B cell (primary cell): ENCODE results near the gene CATSPERZ. TPM values are rescaled to one million over a fixed set of nuclear protein-coding genes. Genes with fewer than 3 reads are reported as not detected.

Experiments
- ATAC-seq: fragments of 200-7000 bp; cut with Tn5 transposase; one replicate; pipeline ENCODE4 v1.10.0; 2021; ENCODE audit warnings: low read depth, mild to moderate bottlenecking, moderate number of reproducible peaks, moderate library complexity
- CTCF ChIA-PET: fragments of 350-600 bp; sonication (Branson Sonifier 250); formaldehyde crosslinking; loops from one replicate; lab custom pipeline; 2021; ENCODE audit warnings: antibody characterized with exemption, inconsistent platforms; lab: Charles Lee
- POLR2A ChIA-PET: fragments of 350-600 bp; sonication (Branson Sonifier 250); formaldehyde crosslinking; loops from one replicate; lab custom pipeline; 2021; ENCODE audit warnings: antibody characterized with exemption; lab: Charles Lee
- DNase-seq: peaks from one replicate; pipeline ENCODE4 v3.0.0; 2013
- H2AFZ ChIP-seq: 2 replicates; pipeline ENCODE4 v1.6.1; 2012; ENCODE audit warnings: mild to moderate bottlenecking, low read depth, low read length; ENCODE audit not compliant: insufficient read depth, poor library complexity, severe bottlenecking
- H3K27ac ChIP-seq, 2 donors: 1 replicate in 1 of 2; 2 replicates in 1 of 2; pipeline ENCODE4 v1.5.1; 2012 to 2013; ENCODE audit warnings: low read length in 2 of 2, mild to moderate bottlenecking in 2 of 2, moderate library complexity in 1 of 2
- H3K27me3 ChIP-seq, 4 experiments: fragments of 200-600 bp in 1 of 4; sonication (generic) in 1 of 4; replicated peaks in 1 of 4; 1 replicate in 2 of 4; 2 replicates in 2 of 4; pipeline versions ENCODE4 v1.6.1 to v1.7.0; 2013 to 2016; ENCODE audit warnings: low read length in 3 of 4, mild to moderate bottlenecking in 2 of 4, mixed read lengths in 1 of 4, moderate library complexity in 1 of 4; ENCODE audit not compliant: insufficient read depth in 4 of 4, control insufficient read depth in 3 of 4; ENCODE audit errors: control extremely low read depth in 1 of 4
- H3K36me3 ChIP-seq, 2 experiments: replicated peaks in 1 of 2; 1 replicate in 1 of 2; 2 replicates in 1 of 2; pipeline versions ENCODE4 v1.6.1 to v1.7.1; 2013; ENCODE audit warnings: low read length in 1 of 2; ENCODE audit not compliant: insufficient read depth in 2 of 2, control insufficient read depth in 1 of 2; ENCODE audit errors: control extremely low read depth in 1 of 2, extremely low read depth in 1 of 2
- H3K4me1 ChIP-seq, 2 donors: fragments of 200-600 bp in 1 of 2; sonication (generic) in 1 of 2; 1 replicate in 1 of 2; 2 replicates in 1 of 2; pipeline versions ENCODE4 v1.5.1 to v1.6.1; 2013 to 2017; ENCODE audit warnings: low read length in 2 of 2; ENCODE audit not compliant: control insufficient read depth in 2 of 2, insufficient read depth in 2 of 2
- H3K4me2 ChIP-seq: replicated peaks from 2 replicates; pipeline ENCODE3; 2012; ENCODE audit warnings: mild to moderate bottlenecking, low read depth, low read length; ENCODE audit not compliant: poor library complexity, severe bottlenecking
- H3K4me3 ChIP-seq, 5 experiments: fragments of 200-600 bp in 1 of 5; sonication (generic) in 1 of 5; 1 replicate in 3 of 5; 2 replicates in 2 of 5; pipeline versions ENCODE4 v1.5.1 to v1.7.0; 2011 to 2016; ENCODE audit warnings: low read length in 4 of 5, mild to moderate bottlenecking in 4 of 5, low read depth in 2 of 5, control low read depth in 1 of 5, moderate library complexity in 1 of 5; ENCODE audit not compliant: insufficient read depth in 1 of 5; ENCODE audit errors: control extremely low read depth in 1 of 5, extremely low read depth in 1 of 5
- H3K79me2 ChIP-seq: fragments of 200-600 bp; sonication (generic); one replicate; pipeline ENCODE4 v1.6.0; 2016; ENCODE audit warnings: low read length; ENCODE audit not compliant: control insufficient read depth, insufficient read depth
- H3K9ac ChIP-seq: fragments of 200-600 bp; sonication (generic); 2 replicates; pipeline ENCODE4 v1.6.1; 2017; ENCODE audit warnings: mild to moderate bottlenecking, low read length, moderate library complexity
- H3K9me3 ChIP-seq, 3 donors: one replicate each; pipeline versions ENCODE4 v1.6.1 to v1.7.1; 2013; ENCODE audit warnings: low read length in 2 of 3; ENCODE audit not compliant: control insufficient read depth in 2 of 3, insufficient read depth in 1 of 3; ENCODE audit errors: control extremely low read depth in 1 of 3
- H4K20me1 ChIP-seq: 2 replicates; pipeline ENCODE4 v1.6.0; 2012; ENCODE audit warnings: mild to moderate bottlenecking, low read length; ENCODE audit not compliant: insufficient read depth, control insufficient read depth, poor library complexity, severe bottlenecking
- H3K27ac Mint-ChIP-seq: one replicate; pipeline ENCODE4 v1.8.0; 2021; ENCODE audit warnings: mixed read lengths
- H3K27me3 Mint-ChIP-seq: one replicate; pipeline ENCODE4 v1.8.0; 2021; ENCODE audit warnings: mixed read lengths
- H3K4me1 Mint-ChIP-seq: one replicate; pipeline ENCODE4 v1.8.0; 2021; ENCODE audit warnings: mixed read lengths
- H3K4me3 Mint-ChIP-seq: one replicate; pipeline ENCODE4 v1.8.0; 2021; ENCODE audit warnings: mixed read lengths
- H3K9me3 Mint-ChIP-seq: one replicate; pipeline ENCODE4 v1.8.0; 2022; ENCODE audit warnings: mixed read lengths; ENCODE audit not compliant: insufficient read depth
- EZH2 ChIP-seq: IDR thresholded peaks from 2 replicates; pipeline ENCODE4 v1.6.1; 2012; ENCODE audit warnings: borderline replicate concordance, low read depth, mild to moderate bottlenecking, moderate library complexity, low read length; ENCODE audit not compliant: insufficient read depth, poor library complexity, severe bottlenecking
- WGBS: methylation state at CpG from one replicate; pipeline ENCODE4 v1.1.5; 2013; ENCODE audit warnings: missing lambda C conversion rate; ENCODE audit not compliant: insufficient coverage; 5-methylcytosine and 5-hydroxymethylcytosine counted together
- intact Hi-C: fragments of 100-400 bp; cut with micrococcal nuclease; formaldehyde crosslinking; loops from one replicate; pipeline ENCODE4 v1.10.0; 2022
- polyA plus RNA-seq: library from polyadenylated mRNA; depleted of rRNA; stranded (reverse); fragments of >200 nt; gene quantifications from 2 replicates; pipeline ENCODE4 v1.2.3, GENCODE V29; 2012
- total RNA-seq, 2 donors: library from RNA; stranded (reverse); fragments of 120-200 nt in 1 of 2; gene quantifications; 1 replicate in 1 of 2; 2 replicates in 1 of 2; pipeline versions ENCODE4 v1.2.3 to v1.2.4, GENCODE V29; 2013 to 2022
- TF ChIP-seq, protein P1 (sequence below): fragments of 200-600 bp; IDR thresholded peaks from one replicate; pipeline ENCODE4 v1.8.0; 2022; ENCODE audit warnings: antibody characterized with exemption, mild to moderate bottlenecking

The CATSPERZ gene
- total and polyA plus RNA-seq, 2 donors (not counting 1 experiment from before 2014, with no cell fraction given): 0.39 TPM; not detected in 1

DNA sequence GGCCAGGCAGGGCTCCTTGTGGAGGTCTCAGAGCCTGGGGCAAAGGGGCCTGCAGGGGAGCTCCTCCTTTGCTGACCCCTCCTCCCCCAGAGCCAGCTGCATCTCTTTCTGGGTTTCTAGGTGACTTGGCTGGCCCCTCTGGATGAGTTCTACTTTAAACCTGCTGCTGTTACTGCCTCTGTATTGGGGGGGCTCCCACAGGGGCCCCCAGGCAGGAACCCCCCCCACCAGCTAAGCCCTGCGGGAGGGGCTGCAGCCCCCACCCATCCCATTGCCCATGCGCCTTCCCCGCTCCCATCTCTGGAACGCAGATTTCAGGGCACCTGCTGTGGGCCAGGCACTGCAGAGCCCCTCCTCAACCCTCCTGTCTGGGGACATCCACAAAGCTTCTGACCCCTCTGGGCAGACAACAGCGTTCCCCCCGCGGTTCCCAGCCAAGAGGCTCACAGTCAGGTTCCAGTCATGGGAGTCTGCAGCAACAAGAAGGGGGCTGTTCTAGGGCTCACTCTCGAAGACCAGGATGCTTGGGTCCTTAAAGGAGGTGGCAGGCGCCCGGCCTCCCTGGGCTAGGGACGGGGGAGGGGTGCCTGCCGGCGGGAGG is 49.6 kb upstream of the CATSPERZ start:
- DNase-seq (no peak), ATAC-seq (no peak)
- Mint-ChIP-seq H3K27ac (peak overlapping the region; percentile 26), H3K9me3 (no peaks in the 10 kb centered on the region), H3K27me3 (no peaks in the 10 kb centered on the region), H3K4me1 (peaks cover 28% of the 10 kb centered on the region), H3K4me3 (peak overlapping the region; percentile 89)
- Histone ChIP-seq H3K4me2 (peak overlapping the region; percentile 90), H3K79me2 (peaks cover 4% of the 10 kb centered on the region), H3K27ac (no peak overlapping the region), H2AFZ (peak overlapping the region; percentile 82), H3K27me3 (no peaks in the 10 kb centered on the region), H3K9ac (peak overlapping the region; percentile 53), H3K9me3 (no peaks in the 10 kb centered on the region), H3K36me3 (no peaks in the 10 kb centered on the region), H4K20me1 (no peaks in the 10 kb centered on the region), H3K4me3 (peak overlapping the region in 4 of 5 experiments; percentile 41 to 87 (median 50)), H3K4me1 (peaks cover 19 to 43% of the 10 kb centered on the region in 2 donors)
- 26% methylated on average over 12 of the region's 13 CpGs for WGBS
- no peak for TF ChIP-seq EZH2
- intact Hi-C loops: loop anchor here (1.0 kb wide), 4 partner anchors 19 to 54 kb away; partner anchors contain the start of genes BAD, NUDT22 and TRPT1
- ChIA-PET CTCF (interaction anchor here (0.8 to 10.4 kb wide), 14 partner anchors 9 to 65 kb away, joined by 3 to 141 read pairs (median 8); partner anchors contain the start of genes BAD, CATSPERZ, DNAJC4 and FERMT3), POLR2A (interaction anchor here (0.8 to 1.8 kb wide), 5 partner anchors 9 to 68 kb away, joined by 3 to 5 read pairs (median 3); partner anchors contain the start of genes FKBP2 and PRDX5)

DNA sequence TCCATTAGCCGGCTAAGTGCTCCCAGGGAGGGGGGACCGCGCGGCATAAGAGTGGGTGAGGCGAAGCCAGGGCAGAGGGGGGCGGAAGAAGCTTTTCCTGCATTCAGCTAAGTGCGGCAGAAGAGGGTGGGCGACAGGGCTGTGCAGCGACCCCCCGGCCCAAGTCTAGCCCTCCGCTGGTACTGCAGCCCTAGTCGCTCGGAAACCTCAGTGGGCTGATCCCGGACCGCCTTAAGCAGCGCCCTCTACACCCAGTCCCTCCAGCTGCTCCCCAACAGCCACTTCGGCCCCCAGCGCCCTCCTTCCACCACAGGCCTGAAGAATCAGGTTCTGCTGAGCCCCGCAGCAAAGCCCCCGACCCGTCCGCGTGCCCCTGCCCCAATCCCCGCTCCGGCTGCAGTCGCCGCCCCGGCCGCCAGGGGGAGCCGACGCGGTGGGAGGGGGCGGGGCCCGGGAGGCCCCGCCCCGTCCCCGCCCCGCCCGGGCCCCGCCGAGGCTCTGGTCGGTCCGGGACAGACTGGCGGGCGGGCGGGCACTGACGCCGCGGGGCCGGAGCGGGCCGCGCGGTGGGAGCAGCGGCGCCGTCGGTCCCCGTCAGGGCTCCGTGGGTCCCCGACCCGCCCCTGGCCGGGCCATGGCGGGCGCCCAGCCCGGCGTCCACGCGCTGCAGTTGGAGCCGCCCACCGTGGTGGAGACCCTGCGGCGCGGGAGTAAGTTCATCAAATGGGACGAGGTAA is 49.0 kb upstream of the CATSPERZ start, which contains the start of gene PLCB3:
TSS of gene PLCB3 (plus strand) at position 515 of the 737 bp plus-strand sequence. CDS start at position 635, 120 bp downstream.
- H3K9me3 ChIP-seq: no peaks in the 10 kb centered on the region
- H3K9ac ChIP-seq: peak within 1 kb of the TSS; percentile 76
- peak; percentile 78 for DNase-seq
- TF ChIP-seq, protein P1, sequence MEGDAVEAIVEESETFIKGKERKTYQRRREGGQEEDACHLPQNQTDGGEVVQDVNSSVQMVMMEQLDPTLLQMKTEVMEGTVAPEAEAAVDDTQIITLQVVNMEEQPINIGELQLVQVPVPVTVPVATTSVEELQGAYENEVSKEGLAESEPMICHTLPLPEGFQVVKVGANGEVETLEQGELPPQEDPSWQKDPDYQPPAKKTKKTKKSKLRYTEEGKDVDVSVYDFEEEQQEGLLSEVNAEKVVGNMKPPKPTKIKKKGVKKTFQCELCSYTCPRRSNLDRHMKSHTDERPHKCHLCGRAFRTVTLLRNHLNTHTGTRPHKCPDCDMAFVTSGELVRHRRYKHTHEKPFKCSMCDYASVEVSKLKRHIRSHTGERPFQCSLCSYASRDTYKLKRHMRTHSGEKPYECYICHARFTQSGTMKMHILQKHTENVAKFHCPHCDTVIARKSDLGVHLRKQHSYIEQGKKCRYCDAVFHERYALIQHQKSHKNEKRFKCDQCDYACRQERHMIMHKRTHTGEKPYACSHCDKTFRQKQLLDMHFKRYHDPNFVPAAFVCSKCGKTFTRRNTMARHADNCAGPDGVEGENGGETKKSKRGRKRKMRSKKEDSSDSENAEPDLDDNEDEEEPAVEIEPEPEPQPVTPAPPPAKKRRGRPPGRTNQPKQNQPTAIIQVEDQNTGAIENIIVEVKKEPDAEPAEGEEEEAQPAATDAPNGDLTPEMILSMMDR: peak; percentile 78
- no peak for TF ChIP-seq EZH2
- peak within 1 kb of the TSS; percentile 39 to 87 (median 63) for H3K4me3 ChIP-seq
- peaks cover 17 to 36% of the 10 kb centered on the region in 2 donors for H3K4me1 ChIP-seq
- no peaks in the 10 kb centered on the region for H3K36me3 ChIP-seq
- no peaks in the 10 kb centered on the region for H3K27me3 ChIP-seq
- Mint-ChIP-seq H3K9me3 (no peaks in the 10 kb centered on the region), H3K4me3 (peak within 1 kb of the TSS; percentile 89), H3K27me3 (no peaks in the 10 kb centered on the region), H3K4me1 (peaks cover 22% of the 10 kb centered on the region), H3K27ac (peak within 1 kb of the TSS; percentile 80)
- WGBS: under 1% methylated on average over 75 of the region's 75 CpGs
- ChIA-PET CTCF (interaction anchor here (0.8 to 10.4 kb wide), 17 partner anchors 10 to 104 kb away, joined by 3 to 141 read pairs (median 6); partner anchors contain the start of genes BAD, CATSPERZ, DNAJC4 and FERMT3), POLR2A (interaction anchor here (0.6 to 1.8 kb wide), 5 partner anchors 18 to 67 kb away, joined by 3 to 7 read pairs (median 5); partner anchors contain the start of genes BAD, GPR137 and PRDX5)
- H3K4me2 ChIP-seq: peak within 1 kb of the TSS; percentile 90
- no peaks in the 10 kb centered on the region for H4K20me1 ChIP-seq
- no peak within 1 kb of the TSS for H3K27ac ChIP-seq
- peak within 1 kb of the TSS; percentile 82 for H2AFZ ChIP-seq
- intact Hi-C loops: loop anchor here (1.0 kb wide), 4 partner anchors 18 to 53 kb away; partner anchors contain the start of genes BAD, NUDT22 and TRPT1
- peaks cover 4% of the 10 kb centered on the region for H3K79me2 ChIP-seq
- peak; percentile 66 for ATAC-seq
